HG02973 (cell line): ENCODE measurements around the gene ITGA11.

Experiments
- ATAC-seq: cut with Tn5 transposase; IDR thresholded peaks from one replicate; pipeline ENCODE4 v1.9.1; 2021; ENCODE audit warnings: moderate library complexity; ENCODE audit not compliant: unreplicated experiment

Gene ITGA11

GRCh38 chr15:68339481-68339880 is 92.5 kb downstream of the ITGA11 start:
- ATAC-seq = no peak

GRCh38 chr15:68337826-68338225 is 94.1 kb downstream of the ITGA11 start:
- ATAC-seq = no peak

- ATAC-seq = no peak
These were observed 95.4 kb downstream of the ITGA11 start for GRCh38 chr15:68336516-68336915.

GRCh38 chr15:68335655-68336054 is 96.3 kb downstream of the ITGA11 start:
- no peak for ATAC-seq

GRCh38 chr15:68335251-68335650 is 96.7 kb downstream of the ITGA11 start:
- no peak for ATAC-seq

GRCh38 chr15:68334661-68335124 is 97.3 kb downstream of the ITGA11 start:
- ATAC-seq = no peak

- no peak for ATAC-seq
These were observed 98.0 kb downstream of the ITGA11 start for GRCh38 chr15:68333775-68334470.

- no peak for ATAC-seq
These were observed 99.7 kb downstream of the ITGA11 start for GRCh38 chr15:68332266-68332665.

GRCh38 chr15:68330901-68331300 is 101.1 kb downstream of the ITGA11 start:
- no peak for ATAC-seq

GRCh38 chr15:68330416-68330815 is 101.5 kb downstream of the ITGA11 start:
- no peak for ATAC-seq

GRCh38 chr15:68328964-68329363 is 103.0 kb downstream of the ITGA11 start:
- ATAC-seq = no peak

GRCh38 chr15:68328443-68328842 is 103.5 kb downstream of the ITGA11 start:
- no peak for ATAC-seq

GRCh38 chr15:68326711-68327354 is 105.1 kb downstream of the ITGA11 start:
- ATAC-seq = no peak

- ATAC-seq = no peak
These were observed 106.2 kb downstream of the ITGA11 start for GRCh38 chr15:68325726-68326125.

- ATAC-seq = no peak
These were observed 109.2 kb downstream of the ITGA11 start for GRCh38 chr15:68322796-68323195.

GRCh38 chr15:68321229-68321628 is 110.7 kb downstream of the ITGA11 start:
- no peak for ATAC-seq

GRCh38 chr15:68319997-68320396 is 112.0 kb downstream of the ITGA11 start:
- no peak for ATAC-seq

- no peak for ATAC-seq
These were observed 112.7 kb downstream of the ITGA11 start for GRCh38 chr15:68318931-68319909.

GRCh38 chr15:68318008-68318835 is 113.7 kb downstream of the ITGA11 start:
- ATAC-seq = no peak

GRCh38 chr15:68317281-68318007 is 114.5 kb downstream of the ITGA11 start:
- no peak for ATAC-seq
